GM12874 (cell line): Measurements from ENCODE around the gene EIPR1.

ENCODE experiments used
- CTCF ChIP-seq: IDR thresholded peaks from 2 replicates; pipeline ENCODE4 v1.5.1; 2011; ENCODE audit warnings: low read depth, mild to moderate bottlenecking, control low read depth, low read length, moderate library complexity; ENCODE audit not compliant: insufficient read depth

EIPR1 gene

GRCh38 chr2:3280683-3281520 lies 96.7 kb downstream of the EIPR1 start:
- no peak for TF ChIP-seq CTCF

GRCh38 chr2:3280197-3280596 lies 97.4 kb downstream of the EIPR1 start:
- TF ChIP-seq CTCF = no peak

GRCh38 chr2:3279236-3279960 lies 98.2 kb downstream of the EIPR1 start:
- no peak for TF ChIP-seq CTCF

- TF ChIP-seq CTCF = no peak
Observed at GRCh38 chr2:3278521-3279218, 98.9 kb downstream of the EIPR1 start.

GRCh38 chr2:3277748-3278520 lies 99.7 kb downstream of the EIPR1 start:
- no peak for TF ChIP-seq CTCF

- TF ChIP-seq CTCF = no peak
Observed at GRCh38 chr2:3277050-3277747, 100.4 kb downstream of the EIPR1 start.
